Glutamatergic neuron (in vitro differentiated cells): ENCODE measurements around the gene NREP. TPM values are rescaled to one million over a fixed set of nuclear protein-coding genes. Genes with fewer than 3 reads are reported as not detected.

Experiments
- DNase-seq: peaks from one replicate; pipeline ENCODE4 v3.0.0; 2022
- H3K27ac Mint-ChIP-seq: one replicate; pipeline ENCODE4 v1.8.0; 2020; ENCODE audit warnings: mild to moderate bottlenecking, mixed read lengths, inconsistent platforms; ENCODE audit not compliant: unreplicated experiment
- H3K27me3 Mint-ChIP-seq: one replicate; pipeline ENCODE4 v1.8.0; 2020; ENCODE audit warnings: mild to moderate bottlenecking, moderate library complexity, mixed read lengths, inconsistent platforms; ENCODE audit not compliant: unreplicated experiment
- H3K36me3 Mint-ChIP-seq: one replicate; pipeline ENCODE4 v1.8.0; 2020; ENCODE audit warnings: mild to moderate bottlenecking, mixed read lengths, inconsistent platforms; ENCODE audit not compliant: unreplicated experiment
- H3K4me1 Mint-ChIP-seq: one replicate; pipeline ENCODE4 v1.8.0; 2020; ENCODE audit warnings: mild to moderate bottlenecking, low read depth, mixed read lengths, inconsistent platforms; ENCODE audit not compliant: unreplicated experiment
- H3K4me3 Mint-ChIP-seq: one replicate; pipeline ENCODE4 v1.8.0; 2020; ENCODE audit warnings: mild to moderate bottlenecking, mixed read lengths, inconsistent platforms; ENCODE audit not compliant: unreplicated experiment
- H3K9me3 Mint-ChIP-seq: one replicate; pipeline ENCODE4 v1.8.0; 2020; ENCODE audit warnings: mild to moderate bottlenecking, moderate library complexity, mixed read lengths, inconsistent platforms; ENCODE audit not compliant: unreplicated experiment
- total RNA-seq: library from RNA; stranded (reverse); fragmentation: NEBNext Ultra II Directional; extraction: Animal tissue kit (Norgen Biotek cat#: 25700); gene quantifications from one replicate; pipeline ENCODE4 v1.2.1, GENCODE V29; 2021; ENCODE audit not compliant: unreplicated experiment
- TF ChIP-seq, protein P1 (sequence below): fragments of 200-600 bp; sonication (generic); IDR thresholded peaks from one replicate; pipeline ENCODE4 v1.5.0; 2021; ENCODE audit not compliant: partially characterized antibody, unreplicated experiment

Gene NREP
- total RNA-seq, 1 donor from 2014 or later = 904 TPM

GRCh38 chr5:111699324-111699723, 57.7 kb downstream of the NREP start:
- no peaks in the 10 kb centered on the region for H3K36me3 Mint-ChIP-seq
- H3K27me3 Mint-ChIP-seq = no peaks in the 10 kb centered on the region
- no peak overlapping the region for H3K4me3 Mint-ChIP-seq
- no peak overlapping the region for H3K27ac Mint-ChIP-seq
- TF ChIP-seq, protein P1, sequence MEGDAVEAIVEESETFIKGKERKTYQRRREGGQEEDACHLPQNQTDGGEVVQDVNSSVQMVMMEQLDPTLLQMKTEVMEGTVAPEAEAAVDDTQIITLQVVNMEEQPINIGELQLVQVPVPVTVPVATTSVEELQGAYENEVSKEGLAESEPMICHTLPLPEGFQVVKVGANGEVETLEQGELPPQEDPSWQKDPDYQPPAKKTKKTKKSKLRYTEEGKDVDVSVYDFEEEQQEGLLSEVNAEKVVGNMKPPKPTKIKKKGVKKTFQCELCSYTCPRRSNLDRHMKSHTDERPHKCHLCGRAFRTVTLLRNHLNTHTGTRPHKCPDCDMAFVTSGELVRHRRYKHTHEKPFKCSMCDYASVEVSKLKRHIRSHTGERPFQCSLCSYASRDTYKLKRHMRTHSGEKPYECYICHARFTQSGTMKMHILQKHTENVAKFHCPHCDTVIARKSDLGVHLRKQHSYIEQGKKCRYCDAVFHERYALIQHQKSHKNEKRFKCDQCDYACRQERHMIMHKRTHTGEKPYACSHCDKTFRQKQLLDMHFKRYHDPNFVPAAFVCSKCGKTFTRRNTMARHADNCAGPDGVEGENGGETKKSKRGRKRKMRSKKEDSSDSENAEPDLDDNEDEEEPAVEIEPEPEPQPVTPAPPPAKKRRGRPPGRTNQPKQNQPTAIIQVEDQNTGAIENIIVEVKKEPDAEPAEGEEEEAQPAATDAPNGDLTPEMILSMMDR = no peak
- DNase-seq = no peak
- H3K4me1 Mint-ChIP-seq = no peaks in the 10 kb centered on the region
- peaks cover 2% of the 10 kb centered on the region for H3K9me3 Mint-ChIP-seq

DNA sequence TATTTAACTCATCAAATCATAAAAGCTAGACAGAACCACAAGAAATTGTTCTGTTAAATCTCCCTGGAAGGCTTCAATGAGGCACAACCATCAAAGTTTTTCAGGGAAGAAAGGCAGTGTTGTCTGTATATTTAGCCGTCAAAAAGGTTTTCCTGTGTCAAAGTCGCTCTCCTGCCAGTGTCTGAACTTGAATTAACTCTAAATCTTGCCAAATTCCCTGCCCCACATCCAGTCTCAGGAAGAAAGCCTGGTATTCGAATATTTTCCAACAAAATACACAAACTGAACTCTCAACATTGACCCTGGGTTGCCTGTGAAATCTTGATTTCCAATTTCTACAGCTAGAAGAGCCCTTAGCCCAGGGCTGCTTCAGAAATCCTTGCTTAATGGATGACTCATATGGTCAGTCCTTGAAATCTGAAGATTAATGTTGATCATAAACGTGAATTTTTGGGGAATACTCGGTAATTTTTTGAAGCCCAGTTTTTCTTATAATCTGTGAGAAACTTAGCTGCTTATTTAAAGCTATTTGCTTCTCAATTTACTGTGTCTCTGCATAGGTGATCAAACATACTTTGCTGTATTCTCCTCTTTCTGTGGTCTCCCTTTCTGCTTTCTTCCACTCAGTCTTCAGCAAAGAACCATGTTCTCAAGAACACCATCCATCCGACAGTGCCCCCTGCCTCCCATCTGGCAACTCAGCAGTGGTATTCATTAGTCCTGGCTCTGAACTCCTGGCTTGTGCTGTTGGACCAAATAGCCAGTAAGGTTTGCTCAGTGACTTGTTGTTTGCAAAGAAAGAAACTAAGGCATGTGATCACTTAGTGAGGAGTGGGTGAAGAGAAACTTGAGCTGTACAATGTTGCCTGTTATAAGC, 58.9 kb downstream of the NREP start:
- peaks cover 2% of the 10 kb centered on the region for H3K9me3 Mint-ChIP-seq
- no peaks in the 10 kb centered on the region for H3K36me3 Mint-ChIP-seq
- TF ChIP-seq, protein P1 = no peak
- H3K4me3 Mint-ChIP-seq = no peak overlapping the region
- no peaks in the 10 kb centered on the region for H3K4me1 Mint-ChIP-seq
- no peaks in the 10 kb centered on the region for H3K27me3 Mint-ChIP-seq
- H3K27ac Mint-ChIP-seq = peak overlapping the region; percentile 48
- DNase-seq = no peak

- H3K4me1 Mint-ChIP-seq = no peaks in the 10 kb centered on the region
- no peak overlapping the region for H3K4me3 Mint-ChIP-seq
- H3K9me3 Mint-ChIP-seq = peaks cover 2% of the 10 kb centered on the region
- TF ChIP-seq, protein P1 = no peak
- no peak for DNase-seq
- no peaks in the 10 kb centered on the region for H3K27me3 Mint-ChIP-seq
- no peak overlapping the region for H3K27ac Mint-ChIP-seq
- H3K36me3 Mint-ChIP-seq = no peaks in the 10 kb centered on the region
Observed at GRCh38 chr5:111697215-111697614, 59.8 kb downstream of the NREP start.

- Mint-ChIP-seq H3K4me1 (no peaks in the 10 kb centered on the region), H3K4me3 (no peak overlapping the region), H3K27ac (no peak overlapping the region)
Observed at GRCh38 chr5:111695991-111696390, 61.0 kb downstream of the NREP start.

GRCh38 chr5:111694133-111694532, 62.9 kb downstream of the NREP start:
- H3K27ac Mint-ChIP-seq = no peak overlapping the region

More at GRCh38 chr5:111695991-111696390, 61.0 kb downstream of the NREP start:
- TF ChIP-seq, protein P1 = no peak
- H3K9me3 Mint-ChIP-seq = peaks cover 2% of the 10 kb centered on the region
- DNase-seq = no peak
- no peaks in the 10 kb centered on the region for H3K36me3 Mint-ChIP-seq
- no peaks in the 10 kb centered on the region for H3K27me3 Mint-ChIP-seq

More at GRCh38 chr5:111694133-111694532, 62.9 kb downstream of the NREP start:
- Mint-ChIP-seq H3K36me3 (no peaks in the 10 kb centered on the region), H3K4me1 (no peaks in the 10 kb centered on the region), H3K4me3 (no peak overlapping the region), H3K9me3 (peaks cover 2% of the 10 kb centered on the region), H3K27me3 (no peaks in the 10 kb centered on the region)
- TF ChIP-seq, protein P1 = no peak
- no peak for DNase-seq
